ENCODE results near the gene RAMP3. TPM values are rescaled to one million over a fixed set of nuclear protein-coding genes. Genes with fewer than 3 reads are reported as not detected.

RAMP3 gene
- total and polyA plus RNA-seq, 9 of the 15 experiments (the other 6 are each of a cell fraction or from before 2014, with no cell fraction given) = not detected

DNA sequence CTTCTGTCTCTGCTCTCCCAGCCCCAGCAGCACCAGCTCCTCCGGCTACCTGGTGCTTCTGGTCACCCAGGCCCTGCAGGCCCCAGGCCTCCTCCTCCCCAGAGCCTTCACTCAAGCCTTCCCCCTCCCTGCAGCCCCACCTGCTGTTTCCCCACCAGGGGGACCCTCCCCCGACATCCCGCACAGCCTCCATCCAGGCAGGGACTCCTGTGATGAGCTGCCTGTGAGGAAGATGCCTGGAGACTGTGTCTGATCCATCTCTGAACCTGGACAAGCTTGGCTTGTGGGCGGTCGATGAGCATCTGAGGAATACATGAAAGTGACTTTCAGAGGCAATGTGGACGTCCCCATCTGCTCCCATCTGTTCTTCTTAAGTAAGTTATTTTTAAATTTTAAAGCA, 45.0 kb downstream of the RAMP3 start (continued):
- TF ChIP-seq, protein P1, sequence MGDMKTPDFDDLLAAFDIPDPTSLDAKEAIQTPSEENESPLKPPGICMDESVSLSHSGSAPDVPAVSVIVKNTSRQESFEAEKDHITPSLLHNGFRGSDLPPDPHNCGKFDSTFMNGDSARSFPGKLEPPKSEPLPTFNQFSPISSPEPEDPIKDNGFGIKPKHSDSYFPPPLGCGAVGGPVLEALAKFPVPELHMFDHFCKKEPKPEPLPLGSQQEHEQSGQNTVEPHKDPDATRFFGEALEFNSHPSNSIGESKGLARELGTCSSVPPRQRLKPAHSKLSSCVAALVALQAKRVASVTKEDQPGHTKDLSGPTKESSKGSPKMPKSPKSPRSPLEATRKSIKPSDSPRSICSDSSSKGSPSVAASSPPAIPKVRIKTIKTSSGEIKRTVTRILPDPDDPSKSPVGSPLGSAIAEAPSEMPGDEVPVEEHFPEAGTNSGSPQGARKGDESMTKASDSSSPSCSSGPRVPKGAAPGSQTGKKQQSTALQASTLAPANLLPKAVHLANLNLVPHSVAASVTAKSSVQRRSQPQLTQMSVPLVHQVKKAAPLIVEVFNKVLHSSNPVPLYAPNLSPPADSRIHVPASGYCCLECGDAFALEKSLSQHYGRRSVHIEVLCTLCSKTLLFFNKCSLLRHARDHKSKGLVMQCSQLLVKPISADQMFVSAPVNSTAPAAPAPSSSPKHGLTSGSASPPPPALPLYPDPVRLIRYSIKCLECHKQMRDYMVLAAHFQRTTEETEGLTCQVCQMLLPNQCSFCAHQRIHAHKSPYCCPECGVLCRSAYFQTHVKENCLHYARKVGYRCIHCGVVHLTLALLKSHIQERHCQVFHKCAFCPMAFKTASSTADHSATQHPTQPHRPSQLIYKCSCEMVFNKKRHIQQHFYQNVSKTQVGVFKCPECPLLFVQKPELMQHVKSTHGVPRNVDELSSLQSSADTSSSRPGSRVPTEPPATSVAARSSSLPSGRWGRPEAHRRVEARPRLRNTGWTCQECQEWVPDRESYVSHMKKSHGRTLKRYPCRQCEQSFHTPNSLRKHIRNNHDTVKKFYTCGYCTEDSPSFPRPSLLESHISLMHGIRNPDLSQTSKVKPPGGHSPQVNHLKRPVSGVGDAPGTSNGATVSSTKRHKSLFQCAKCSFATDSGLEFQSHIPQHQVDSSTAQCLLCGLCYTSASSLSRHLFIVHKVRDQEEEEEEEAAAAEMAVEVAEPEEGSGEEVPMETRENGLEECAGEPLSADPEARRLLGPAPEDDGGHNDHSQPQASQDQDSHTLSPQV (IDR thresholded peaks at IDR 0.05) = no peak
- TF ChIP-seq ZNF699 (CRISPR knock-in tag; IDR thresholded peaks at IDR 0.05; ENCODE audit: insufficient replicate concordance) (no peak), MTF1 (CRISPR knock-in tag; IDR thresholded peaks at IDR 0.05; ENCODE audit: borderline replicate concordance) (no peak), FOXJ3 (CRISPR knock-in tag; IDR thresholded peaks at IDR 0.05) (no peak)

GRCh38 chr7:45203036-45203435, 45.4 kb downstream of the RAMP3 start:
- Histone ChIP-seq H3K4me2 (ENCODE audit: insufficient read depth, low read length) (no peak overlapping the region), H3K27me3 (ENCODE audit: control insufficient read depth in 2 of 2, insufficient read depth in 2 of 2, low read length in 2 of 2) (peaks cover 9 to 22% of the 10 kb centered on the region in 2 experiments; a peak in 4 of 5 replicates), H3K36me3 (ENCODE audit: control insufficient read depth, insufficient read depth, low read length) (no peaks in the 10 kb centered on the region), H2AFZ (ENCODE audit: low read depth, low read length) (no peak overlapping the region), H3K79me2 (ENCODE audit: control insufficient read depth, insufficient read depth, low read length) (no peaks in the 10 kb centered on the region), H3K9ac (ENCODE audit: insufficient read depth in 1 of 2, low read depth in 2 of 2, low read length in 2 of 2) (no peak overlapping the region), H3K9me3 (replicated peaks; ENCODE audit: control insufficient read depth, insufficient read depth, low read depth, low read length) (no peaks in the 10 kb centered on the region), H3K27ac (ENCODE audit: extremely low read depth, low read depth, low read length) (no peak overlapping the region), H3K4me3 (no peak overlapping the region), H4K20me1 (replicated peaks; ENCODE audit: control insufficient read depth, insufficient read depth, low read length) (no peaks in the 10 kb centered on the region; the same call in 1 of the 2 replicates), H3K4me1 (replicated peaks in 1 of 2; ENCODE audit: control insufficient read depth in 2 of 2, insufficient read depth in 2 of 2, low read length in 2 of 2) (no peaks in the 10 kb centered on the region), H3K9me1 (ENCODE audit: control insufficient read depth, insufficient read depth, low read length) (no peaks in the 10 kb centered on the region)
- no peak for FAIRE-seq
- ChIA-PET CTCF (ENCODE audit: low intra/inter-chr PET ratio) (no interaction called here), POLR2A (interaction anchor here (0.6 to 1.7 kb wide), 4 partner anchors 14 to 814 kb away, joined by 3 to 7 read pairs (median 3); no protein-coding TSS in a partner anchor)
- intact Hi-C loops (cut with micrococcal nuclease) = no loop called here
- no peak for DNase-seq (ENCODE audit: extremely low read depth in 1 of 4, low spot score in 3 of 4)
- BruUV-seq (replicated peaks) = no TSS peak
- peak; percentile 37; the same call in 2 of the 3 replicates for ATAC-seq
- WGBS (ENCODE audit: insufficient coverage, low coverage, missing lambda C conversion rate) = 7% methylated on average over 5 of the region's 5 CpGs
- in situ Hi-C loops (cut with MboI) = no loop called here
- TF ChIP-seq PTRF (tag; IDR thresholded peaks at IDR 0.05) (no peak), ARID2 (IDR thresholded peaks at IDR 0.05) (no peak), TARDBP (IDR thresholded peaks at IDR 0.05) (no peak), BRD9 (IDR thresholded peaks at IDR 0.05; ENCODE audit: low read depth, partially characterized antibody) (no peak), ZNF830 (CRISPR knock-in tag; IDR thresholded peaks at IDR 0.05) (no peak), CEBPG (CRISPR knock-in tag; IDR thresholded peaks at IDR 0.05) (no peak), CEBPG (tag; conservative IDR thresholded peaks at IDR 0.05 in 1 of 2, IDR thresholded peaks at IDR 0.05 in 1 of 2) (no peak), TAF1 (IDR thresholded peaks at IDR 0.05; ENCODE audit: control insufficient read depth, extremely low read depth, insufficient read depth, low read length, severe bottlenecking) (no peak), EWSR1 (IDR thresholded peaks at IDR 0.05; ENCODE audit: borderline replicate concordance, low read depth, partially characterized antibody) (no peak), ZFX (CRISPR knock-in tag; IDR thresholded peaks at IDR 0.05) (no peak), DLX4 (CRISPR knock-in tag; IDR thresholded peaks at IDR 0.05) (no peak), U2AF2 (optimal IDR thresholded peaks at IDR 0.05; ENCODE audit: low read depth, low read length) (no peak), DACH1 (IDR thresholded peaks at IDR 0.05; ENCODE audit: partially characterized antibody) (no peak)
